Measurements from ENCODE around the gene SRA1.

DNA sequence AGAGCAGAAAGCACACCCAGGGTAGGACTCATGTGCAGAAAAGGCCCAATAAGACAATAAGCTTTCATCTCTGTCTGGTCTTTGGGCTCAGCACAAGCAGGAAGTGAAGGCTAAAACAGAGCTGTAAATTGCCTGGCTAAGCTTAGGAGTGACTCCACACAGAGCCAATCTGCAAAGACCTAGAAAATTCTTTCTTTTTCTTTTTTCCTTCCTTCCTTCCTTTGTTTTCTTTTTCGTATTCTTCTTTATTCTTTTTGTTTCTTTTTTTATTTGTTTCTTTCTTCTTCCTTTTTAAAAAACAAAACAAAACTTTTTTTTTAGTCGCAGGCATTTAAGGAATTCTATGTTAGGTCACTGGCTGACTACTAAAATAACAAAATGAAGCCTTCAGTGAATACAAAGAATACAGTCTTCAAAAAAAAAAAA is 19.5 kb upstream of the SRA1 start:
- no peak for TF ChIP-seq EZH2phosphoT487 (IDR thresholded peaks at IDR 0.05; ENCODE audit: low read depth)
- TF ChIP-seq, protein P1, sequence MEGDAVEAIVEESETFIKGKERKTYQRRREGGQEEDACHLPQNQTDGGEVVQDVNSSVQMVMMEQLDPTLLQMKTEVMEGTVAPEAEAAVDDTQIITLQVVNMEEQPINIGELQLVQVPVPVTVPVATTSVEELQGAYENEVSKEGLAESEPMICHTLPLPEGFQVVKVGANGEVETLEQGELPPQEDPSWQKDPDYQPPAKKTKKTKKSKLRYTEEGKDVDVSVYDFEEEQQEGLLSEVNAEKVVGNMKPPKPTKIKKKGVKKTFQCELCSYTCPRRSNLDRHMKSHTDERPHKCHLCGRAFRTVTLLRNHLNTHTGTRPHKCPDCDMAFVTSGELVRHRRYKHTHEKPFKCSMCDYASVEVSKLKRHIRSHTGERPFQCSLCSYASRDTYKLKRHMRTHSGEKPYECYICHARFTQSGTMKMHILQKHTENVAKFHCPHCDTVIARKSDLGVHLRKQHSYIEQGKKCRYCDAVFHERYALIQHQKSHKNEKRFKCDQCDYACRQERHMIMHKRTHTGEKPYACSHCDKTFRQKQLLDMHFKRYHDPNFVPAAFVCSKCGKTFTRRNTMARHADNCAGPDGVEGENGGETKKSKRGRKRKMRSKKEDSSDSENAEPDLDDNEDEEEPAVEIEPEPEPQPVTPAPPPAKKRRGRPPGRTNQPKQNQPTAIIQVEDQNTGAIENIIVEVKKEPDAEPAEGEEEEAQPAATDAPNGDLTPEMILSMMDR (IDR thresholded peaks at IDR 0.05; ENCODE audit: low read depth, low read length): no peak

All from OCI-LY3 (cell line).